Gastroesophageal sphincter (tissue), 4 donors: ENCODE data around the gene HMX3. TPM values are rescaled to one million over a fixed set of nuclear protein-coding genes. Genes with fewer than 3 reads are reported as not detected.

Experiments used
- ATAC-seq: fragments of 150-250 bp; one replicate; pipeline ENCODE4 v1.9.1; 2016; ENCODE audit warnings: mild to moderate bottlenecking, moderate library complexity
- H3K27ac ChIP-seq, 4 donors: fragments of 200-600 bp; sonication (generic) in 3 of 4; 1 replicate in 3 of 4; 2 replicates in 1 of 4; pipeline ENCODE4 v1.5.1; 2016 to 2019
- H3K27me3 ChIP-seq: fragments of 200-600 bp; sonication (generic); one replicate; pipeline ENCODE4 v1.5.1; 2019
- H3K36me3 ChIP-seq, 2 donors: fragments of 200-600 bp; sonication (generic); one replicate each; pipeline ENCODE4 v1.5.1; 2019; ENCODE audit warnings: control low read depth in 1 of 2
- H3K4me1 ChIP-seq, 3 donors: fragments of 200-600 bp; sonication (generic); 1 replicate in 2 of 3; 2 replicates in 1 of 3; pipeline ENCODE4 v1.5.1; 2016 to 2019; ENCODE audit warnings: control low read depth in 2 of 3
- H3K4me3 ChIP-seq, 2 donors: fragments of 200-600 bp; sonication (generic); one replicate each; pipeline ENCODE4 v1.5.1; 2019; ENCODE audit warnings: mild to moderate bottlenecking in 1 of 2, moderate library complexity in 1 of 2
- H3K9me3 ChIP-seq, 3 donors: fragments of 200-600 bp; sonication (generic); one replicate each; pipeline ENCODE4 v1.5.1; 2017 to 2019; ENCODE audit warnings: control low read depth in 2 of 3
- EP300 ChIP-seq: sonication (generic); formaldehyde crosslinking; IDR thresholded peaks from one replicate; pipeline ENCODE4 v1.6.1; 2017; ENCODE audit warnings: antibody characterized with exemption, mild to moderate bottlenecking
- POLR2A ChIP-seq, 2 donors: fragments of 450-650 bp; IDR thresholded peaks; one replicate each; pipeline ENCODE4 v1.6.1; 2017; ENCODE audit warnings: antibody characterized with exemption in 2 of 2, mild to moderate bottlenecking in 2 of 2, moderate library complexity in 1 of 2
- POLR2AphosphoS5 ChIP-seq: sonication (generic); formaldehyde crosslinking; IDR thresholded peaks from one replicate; pipeline ENCODE4 v1.6.1; 2017; ENCODE audit warnings: antibody characterized with exemption
- WGBS, 2 donors: methylation state at CpG; one replicate each; pipeline ENCODE4 v1.1.5; 2018; ENCODE audit warnings: low coverage in 1 of 2; 5-methylcytosine and 5-hydroxymethylcytosine counted together
- total RNA-seq, 4 donors: library from RNA; depleted of rRNA; stranded (reverse); fragments of >200 nt; gene quantifications; one replicate each; pipeline ENCODE4 v1.1.0, GENCODE V29; 2016
- TF ChIP-seq, protein P1 (sequence below), 4 experiments: fragments of 200-600 bp in 2 of 4; fragments of 450-650 bp in 2 of 4; sonication (generic) in 1 of 4; IDR thresholded peaks; one replicate each; pipeline ENCODE4 v1.5.1; 2017 to 2019; ENCODE audit warnings: antibody characterized with exemption in 4 of 4, mild to moderate bottlenecking in 2 of 4, moderate library complexity in 2 of 4

Gene HMX3
- total RNA-seq, 4 donors from 2014 or later, result 1.1 TPM; not detected in 3

DNA sequence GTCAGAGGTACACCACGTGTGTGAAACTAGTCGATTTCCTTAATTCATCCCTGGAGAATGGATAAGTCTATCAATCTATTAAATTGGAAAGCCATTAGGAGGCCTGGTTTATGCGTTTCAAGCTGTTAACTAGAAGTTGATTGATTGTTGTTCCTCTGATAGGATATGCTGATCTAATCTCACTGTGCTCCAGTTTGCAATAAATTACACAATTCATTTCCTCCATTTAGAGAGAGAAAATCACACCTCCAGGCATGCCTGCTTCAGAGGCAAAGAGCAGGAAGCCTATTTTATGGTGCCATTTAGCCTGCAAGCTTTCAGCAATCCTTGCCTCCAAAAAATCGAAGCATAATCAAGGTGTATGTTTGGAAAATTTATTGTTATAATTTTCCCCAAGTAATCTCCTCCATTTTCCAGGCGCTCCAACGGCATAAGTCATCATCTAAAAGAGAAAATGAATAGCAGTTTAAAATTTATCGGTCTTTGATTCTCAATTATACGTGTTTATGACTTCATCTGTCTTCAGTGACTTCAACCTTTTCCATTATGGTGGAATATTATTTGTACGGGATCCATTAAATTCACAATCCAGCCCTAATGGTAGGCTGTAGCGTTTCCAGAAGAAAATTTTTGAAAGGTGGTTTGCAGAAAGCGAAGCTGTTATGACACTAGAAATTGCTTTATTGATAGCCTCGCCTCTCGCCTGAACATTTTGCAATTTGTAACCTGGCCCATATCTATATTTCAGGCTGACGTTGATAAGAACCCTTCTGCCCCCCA is 42.9 kb upstream of the HMX3 start:
- H3K4me3 ChIP-seq, result no peak overlapping the region
- no peak for ATAC-seq
- 49 to 72% methylated on average over 14 of the region's 14 CpGs for WGBS, 2 donors

DNA sequence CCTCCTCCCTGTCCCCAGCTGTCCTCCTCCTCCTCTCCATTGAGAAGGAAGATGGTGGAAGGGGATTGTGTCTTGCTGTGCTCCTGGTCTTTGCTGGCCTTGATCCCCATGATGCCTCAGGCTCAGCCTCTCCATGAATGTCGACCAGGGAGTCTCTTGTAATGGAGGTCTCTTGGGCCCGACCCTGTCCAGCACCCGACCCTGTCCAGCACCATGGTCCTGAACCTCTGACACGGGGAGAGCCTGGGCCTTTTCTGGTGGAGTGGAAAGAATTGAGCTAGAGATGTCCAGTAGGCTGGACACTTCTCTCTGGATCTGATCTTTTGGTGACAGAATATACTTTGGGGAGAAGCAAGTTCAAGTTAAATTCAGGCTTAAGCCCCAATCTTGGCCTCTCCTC is 42.3 kb upstream of the HMX3 start:
- Histone ChIP-seq H3K4me3 (no peak overlapping the region), H3K4me1 (no peaks in the 10 kb centered on the region), H3K27ac (no peak overlapping the region), H3K27me3 (peaks cover 51% of the 10 kb centered on the region), H3K9me3 (no peaks in the 10 kb centered on the region), H3K36me3 (no peaks in the 10 kb centered on the region)
- TF ChIP-seq POLR2A (IDR thresholded peaks at IDR 0.05) (no peak), POLR2AphosphoS5 (no peak), EP300 (no peak)
- TF ChIP-seq, protein P1, sequence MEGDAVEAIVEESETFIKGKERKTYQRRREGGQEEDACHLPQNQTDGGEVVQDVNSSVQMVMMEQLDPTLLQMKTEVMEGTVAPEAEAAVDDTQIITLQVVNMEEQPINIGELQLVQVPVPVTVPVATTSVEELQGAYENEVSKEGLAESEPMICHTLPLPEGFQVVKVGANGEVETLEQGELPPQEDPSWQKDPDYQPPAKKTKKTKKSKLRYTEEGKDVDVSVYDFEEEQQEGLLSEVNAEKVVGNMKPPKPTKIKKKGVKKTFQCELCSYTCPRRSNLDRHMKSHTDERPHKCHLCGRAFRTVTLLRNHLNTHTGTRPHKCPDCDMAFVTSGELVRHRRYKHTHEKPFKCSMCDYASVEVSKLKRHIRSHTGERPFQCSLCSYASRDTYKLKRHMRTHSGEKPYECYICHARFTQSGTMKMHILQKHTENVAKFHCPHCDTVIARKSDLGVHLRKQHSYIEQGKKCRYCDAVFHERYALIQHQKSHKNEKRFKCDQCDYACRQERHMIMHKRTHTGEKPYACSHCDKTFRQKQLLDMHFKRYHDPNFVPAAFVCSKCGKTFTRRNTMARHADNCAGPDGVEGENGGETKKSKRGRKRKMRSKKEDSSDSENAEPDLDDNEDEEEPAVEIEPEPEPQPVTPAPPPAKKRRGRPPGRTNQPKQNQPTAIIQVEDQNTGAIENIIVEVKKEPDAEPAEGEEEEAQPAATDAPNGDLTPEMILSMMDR (IDR thresholded peaks at IDR 0.05), result no peak
- no peak for ATAC-seq
- 92% methylated on average over 2 of the region's 4 CpGs; no CpG with 5 or more reads in 1 of the 2 donors for WGBS, 2 donors

More for the DNA sequence above, 42.9 kb upstream of the HMX3 start:
- Histone ChIP-seq H3K9me3 (no peaks in the 10 kb centered on the region), H3K27ac (no peak overlapping the region), H3K4me1 (no peaks in the 10 kb centered on the region), H3K27me3 (peaks cover 48% of the 10 kb centered on the region), H3K36me3 (no peaks in the 10 kb centered on the region)
- TF ChIP-seq EP300 (no peak), POLR2AphosphoS5 (no peak), POLR2A (IDR thresholded peaks at IDR 0.05) (no peak)
- TF ChIP-seq, protein P1 (IDR thresholded peaks at IDR 0.05), result no peak

DNA sequence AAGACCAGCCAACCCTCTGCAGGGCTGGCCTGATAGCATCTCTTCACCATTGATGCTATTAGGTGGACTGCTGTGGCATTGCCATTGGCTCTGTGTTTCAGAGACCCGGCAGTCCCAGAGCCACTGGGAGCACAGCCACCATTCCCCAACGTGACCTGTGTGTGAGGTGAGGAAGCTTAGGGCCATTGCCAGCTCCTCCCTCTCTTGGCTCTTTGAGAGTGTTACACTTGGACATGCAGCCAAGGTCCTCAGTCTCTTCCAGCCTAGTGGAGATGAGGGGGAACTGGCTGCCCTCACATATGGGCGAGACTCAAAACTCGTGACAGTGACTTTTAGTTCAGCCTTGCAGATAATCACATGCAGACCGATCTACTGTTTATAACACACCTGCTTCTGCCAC is 39.3 kb upstream of the HMX3 start:
- Histone ChIP-seq H3K4me1 (no peaks in the 10 kb centered on the region), H3K4me3 (no peak overlapping the region), H3K27me3 (peaks cover 46% of the 10 kb centered on the region), H3K27ac (no peak overlapping the region), H3K36me3 (no peaks in the 10 kb centered on the region), H3K9me3 (no peaks in the 10 kb centered on the region)
- no peak for TF ChIP-seq EP300
- TF ChIP-seq, protein P1 (IDR thresholded peaks at IDR 0.05), result no peak
- TF ChIP-seq POLR2AphosphoS5, result no peak
- no peak for TF ChIP-seq POLR2A (IDR thresholded peaks at IDR 0.05)
- 31% methylated on average over 2 of the region's 5 CpGs; no CpG with 5 or more reads in 1 of the 2 donors for WGBS, 2 donors
- no peak for ATAC-seq

GRCh38 chr10:123097039-123097438 is 38.7 kb upstream of the HMX3 start:
- TF ChIP-seq, protein P1 (IDR thresholded peaks at IDR 0.05), result no peak
- TF ChIP-seq POLR2A (IDR thresholded peaks at IDR 0.05) (no peak), POLR2AphosphoS5 (no peak), EP300 (no peak)
- ATAC-seq, result no peak
- no peak overlapping the region for H3K27ac ChIP-seq
- 78 to 80% methylated on average over 2 to 3 of the region's 7 CpGs for WGBS, 2 donors
- H3K36me3 ChIP-seq, result no peaks in the 10 kb centered on the region
- H3K9me3 ChIP-seq, result no peaks in the 10 kb centered on the region
- no peak overlapping the region for H3K4me3 ChIP-seq
- H3K4me1 ChIP-seq, result no peaks in the 10 kb centered on the region
- H3K27me3 ChIP-seq, result peaks cover 40% of the 10 kb centered on the region
